Measurements from ENCODE around the gene TMEM132C. TPM values are rescaled to one million over a fixed set of nuclear protein-coding genes. Genes with fewer than 3 reads are reported as not detected.

Gene TMEM132C
- total RNA-seq, 1 donor from 2014 or later, result 11.7 TPM

DNA sequence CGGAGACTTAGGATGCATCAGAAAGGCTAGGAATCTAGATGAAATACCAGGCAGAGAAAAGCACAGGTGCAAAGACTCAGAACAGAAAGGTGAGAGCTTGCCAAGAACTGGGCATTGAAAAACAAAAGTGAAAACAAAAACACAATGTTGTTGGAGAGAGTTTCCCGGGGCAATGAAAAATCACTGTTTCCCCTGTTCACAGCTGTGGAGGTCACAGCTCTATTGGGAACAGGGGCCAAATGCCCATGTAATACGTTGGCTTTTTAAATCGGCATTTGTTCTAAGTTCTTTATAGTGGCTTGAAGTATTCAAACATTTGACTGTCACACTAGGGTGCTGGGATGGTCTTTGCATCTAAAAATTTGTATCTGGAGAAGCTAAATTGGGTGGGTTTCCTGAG lies 448.5 kb downstream of the TMEM132C start:
- no peak for DNase-seq

DNA sequence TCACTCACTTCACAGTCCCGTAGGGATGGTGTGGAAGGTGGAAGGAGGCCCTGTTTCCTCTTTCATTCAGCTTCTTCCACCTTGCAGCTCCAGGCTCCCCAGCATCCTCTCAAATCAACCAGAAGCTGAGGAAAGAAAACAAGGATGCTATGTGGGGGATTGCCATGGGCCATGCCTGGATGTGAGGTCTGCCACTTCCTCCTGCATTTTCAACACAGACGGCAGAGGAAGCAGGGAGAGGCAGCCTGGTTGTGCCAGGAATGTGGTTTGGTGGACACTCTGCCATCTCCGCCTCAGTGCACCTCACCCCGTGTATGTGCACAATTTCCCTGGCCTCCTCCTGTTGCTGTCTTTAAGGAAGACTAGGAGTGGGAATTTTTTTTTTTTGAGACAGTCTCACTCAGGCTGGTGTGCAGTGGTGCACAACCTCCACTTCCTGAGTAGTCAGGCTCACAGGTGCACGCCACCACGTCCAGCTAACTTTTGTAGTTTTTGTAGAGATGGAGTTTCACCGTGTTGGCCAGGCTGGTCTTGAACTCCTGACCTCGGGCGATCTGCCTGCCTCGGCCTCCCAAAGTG lies 457.6 kb downstream of the TMEM132C start:
- no peak for DNase-seq

DNA sequence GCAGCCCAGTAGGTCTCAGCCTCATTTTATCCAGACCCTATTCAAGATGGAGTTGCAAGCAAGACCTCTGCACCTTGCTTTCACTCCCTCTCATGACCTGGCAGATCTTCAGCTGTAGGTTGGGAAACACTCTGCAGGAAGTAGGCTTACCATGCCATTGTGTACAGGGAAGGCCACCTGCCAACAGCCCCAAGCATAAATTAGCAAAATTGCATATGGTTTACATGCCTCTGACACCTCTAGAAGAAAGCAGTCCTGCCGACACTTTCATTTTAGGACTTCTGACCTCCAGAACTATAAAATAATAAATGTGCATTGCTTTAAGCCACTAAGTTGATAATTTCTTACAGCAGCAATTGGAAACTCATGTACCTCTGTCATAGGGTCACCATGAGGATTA lies 459.9 kb downstream of the TMEM132C start:
- DNase-seq, result no peak

- no peak for DNase-seq
Measured at GRCh38 chr12:128727461-128727860, 460.5 kb downstream of the TMEM132C start.

- DNase-seq, result no peak
Measured at GRCh38 chr12:128727999-128728398, 461.0 kb downstream of the TMEM132C start.

DNA sequence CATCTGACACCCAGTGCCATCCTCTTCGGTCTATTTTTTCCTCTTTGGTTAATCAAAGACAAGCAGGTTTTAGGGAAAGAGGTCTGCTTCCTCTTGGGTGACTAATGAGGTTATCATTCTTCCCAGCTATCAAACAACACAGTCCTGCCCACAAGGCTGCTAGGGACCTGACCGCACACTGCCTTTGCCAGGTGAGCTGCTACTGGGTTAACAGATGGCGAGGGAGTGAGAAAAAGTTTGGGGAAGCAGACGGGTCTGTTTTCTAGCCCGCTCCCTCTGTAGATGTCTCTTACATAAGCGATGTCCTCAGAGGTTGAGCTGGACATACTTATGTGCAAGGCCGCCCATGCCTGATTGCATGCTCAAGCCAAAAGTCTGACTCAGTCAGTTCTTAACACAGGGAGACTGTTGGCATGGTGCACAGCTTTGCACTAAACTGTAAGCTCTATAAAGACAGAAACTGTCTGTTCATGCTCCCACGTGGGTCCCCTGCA lies 462.7 kb downstream of the TMEM132C start:
- DNase-seq, result no peak

DNA sequence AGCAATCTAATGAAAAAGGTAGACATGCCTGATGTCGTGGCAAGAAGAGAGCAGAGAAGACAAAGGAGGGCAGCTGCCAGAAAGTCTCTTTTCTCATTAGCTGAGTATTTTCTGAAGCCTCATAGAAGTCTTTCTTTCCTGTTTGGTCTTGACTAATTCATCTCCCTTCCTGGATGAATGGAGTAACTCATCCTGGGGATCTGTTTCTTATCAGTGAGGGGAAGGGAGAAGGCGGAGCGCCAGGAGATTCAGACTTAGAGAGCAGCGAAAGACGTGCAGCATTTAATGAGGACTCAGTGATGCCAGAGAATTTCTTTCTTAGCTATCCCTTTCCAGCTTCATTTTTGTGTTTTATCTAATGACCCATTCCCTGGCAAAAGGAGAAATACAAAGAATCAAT lies 467.4 kb downstream of the TMEM132C start:
- DNase-seq, result peak; percentile 43

- DNase-seq, result no peak
Measured at GRCh38 chr12:128737292-128737966, 470.5 kb downstream of the TMEM132C start.

DNA sequence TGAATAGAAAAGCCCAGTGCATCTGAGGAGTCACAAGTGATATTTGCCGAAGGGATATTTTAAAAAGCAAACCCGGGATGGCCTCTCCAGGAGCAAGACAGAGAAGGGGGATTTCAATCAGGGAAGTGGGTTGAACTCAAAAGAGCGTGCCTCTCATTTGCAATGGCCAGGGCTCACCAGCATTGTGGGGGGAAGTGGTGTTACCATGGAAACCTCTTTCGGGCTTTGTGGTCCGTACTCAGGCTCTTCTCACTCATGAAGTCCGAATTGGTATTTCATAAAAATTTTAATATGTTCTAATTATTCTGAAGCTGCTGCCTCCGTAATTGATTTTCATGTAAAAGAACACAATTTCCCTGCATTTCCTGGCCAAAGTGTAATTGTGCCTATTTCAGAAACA lies 476.9 kb downstream of the TMEM132C start:
- DNase-seq, result no peak

DNA sequence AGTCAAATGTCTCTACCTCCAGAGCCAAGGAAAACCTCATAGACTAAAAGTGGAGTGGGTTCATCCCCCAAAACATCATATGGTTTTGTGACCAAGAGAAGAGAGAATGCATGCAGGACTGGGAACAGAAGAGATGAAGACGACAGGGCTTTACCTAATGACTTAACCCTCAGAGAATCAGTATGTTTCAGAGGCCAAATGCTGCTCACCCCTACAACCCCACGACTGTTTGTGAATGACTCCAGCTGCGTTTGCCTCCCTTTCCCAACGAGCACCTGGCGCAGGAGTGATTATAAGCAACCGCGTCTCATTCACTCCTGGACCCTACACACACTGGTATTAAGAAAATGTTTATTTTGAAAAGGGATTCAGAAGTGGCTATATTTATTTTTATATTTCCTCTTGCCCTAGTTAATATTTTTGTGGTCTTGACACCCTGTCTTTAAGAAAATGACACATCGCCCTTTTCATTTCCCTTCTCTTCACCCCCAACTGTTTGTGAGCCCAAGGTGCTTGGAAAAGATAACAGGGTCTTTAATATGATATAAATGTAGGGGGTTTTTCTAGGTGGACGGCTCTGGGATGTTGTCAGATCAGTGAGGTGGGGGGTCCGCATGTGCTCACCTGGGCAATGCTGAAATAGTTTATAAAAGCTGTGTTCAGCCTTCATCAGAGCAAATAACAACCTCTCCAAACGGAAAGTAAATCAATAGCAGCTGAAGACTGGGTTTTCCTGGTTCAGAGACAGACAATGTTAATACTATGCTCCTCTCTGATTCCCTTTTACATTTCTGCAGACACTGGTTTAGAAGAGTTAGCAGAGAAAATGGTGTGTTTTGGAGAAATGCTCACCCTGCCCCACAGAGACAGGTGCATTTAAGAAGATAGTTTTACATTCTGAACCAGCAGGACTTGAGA lies 479.1 kb downstream of the TMEM132C start:
- no peak for DNase-seq

DNA sequence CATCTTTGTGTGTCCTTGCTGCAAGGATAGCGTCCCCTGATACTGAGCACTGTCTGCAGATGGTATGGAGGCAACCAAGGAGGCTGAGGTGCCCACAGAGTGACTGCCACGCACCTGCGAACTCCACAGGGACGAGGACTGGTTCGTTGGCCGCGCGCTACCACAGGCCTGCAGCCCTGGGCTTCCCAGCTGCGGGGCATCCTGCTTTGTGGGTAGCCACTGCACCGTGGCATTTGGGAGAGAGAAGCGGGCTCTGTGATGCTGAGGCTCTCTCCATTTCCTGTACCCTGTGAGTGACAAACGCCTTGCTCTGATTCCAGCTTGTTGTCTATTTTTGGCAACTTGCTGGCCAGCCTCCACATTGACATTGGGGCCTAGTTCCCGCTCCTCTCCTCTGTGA lies 480.5 kb downstream of the TMEM132C start:
- no peak for DNase-seq

DNA sequence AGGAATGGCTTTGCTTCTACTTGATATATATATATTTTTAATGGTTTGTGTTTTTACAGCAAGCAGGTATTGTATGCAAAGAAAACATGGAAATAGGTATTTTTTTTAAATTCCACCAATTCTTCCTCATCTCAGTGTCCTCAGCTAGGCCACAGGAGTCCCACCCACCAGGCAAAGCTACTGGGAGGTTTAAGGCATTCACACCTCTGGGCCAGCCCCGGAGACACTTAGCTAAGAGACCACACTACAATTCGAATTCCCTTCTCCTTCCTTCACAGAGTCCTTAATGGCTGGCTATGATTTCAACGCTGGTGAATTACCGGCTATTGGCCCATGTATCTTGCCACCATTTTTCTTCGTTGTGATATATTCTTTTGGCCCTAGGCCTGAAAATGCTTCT lies 485.4 kb downstream of the TMEM132C start:
- DNase-seq, result no peak

GRCh38 chr12:128753438-128753837 lies 486.5 kb downstream of the TMEM132C start:
- DNase-seq, result no peak

DNA sequence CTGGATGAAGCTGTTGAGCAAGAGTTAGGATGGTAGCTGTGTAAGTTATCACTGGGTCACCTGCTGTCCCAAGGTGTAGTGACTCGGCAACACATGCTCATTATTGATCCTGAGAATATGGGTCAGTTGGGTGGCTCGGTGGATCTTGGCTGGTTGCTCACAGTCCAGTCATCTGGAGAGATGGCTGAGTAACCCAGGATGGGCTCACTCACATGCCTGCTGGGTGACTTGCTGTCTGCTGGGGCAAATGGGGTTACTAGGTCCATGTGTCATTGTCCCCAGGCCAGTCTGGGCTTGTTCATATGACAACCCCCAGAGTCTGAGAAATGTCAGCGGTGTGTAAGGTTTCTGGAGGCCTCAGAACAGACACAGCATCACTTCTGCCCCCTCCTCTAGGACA lies 487.3 kb downstream of the TMEM132C start:
- DNase-seq, result no peak

DNA sequence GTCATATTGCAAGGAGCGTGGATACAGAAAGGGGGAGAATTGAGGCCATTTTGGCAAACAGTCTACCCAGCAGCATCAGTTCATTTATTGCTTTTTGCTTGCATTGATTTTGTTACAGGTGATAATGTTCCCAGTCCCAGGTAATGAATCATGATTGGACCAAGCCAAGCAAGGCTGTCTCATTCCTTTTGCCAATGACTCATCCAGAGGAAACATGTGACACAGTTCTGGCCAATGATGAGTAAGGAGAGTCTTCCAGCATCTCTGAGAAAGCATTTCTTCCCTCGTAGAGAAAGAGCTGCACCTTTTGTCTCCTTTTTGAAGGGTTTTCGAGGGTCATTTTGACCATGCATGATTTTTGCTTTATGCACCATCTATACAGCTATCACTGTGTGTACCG lies 488.6 kb downstream of the TMEM132C start:
- DNase-seq, result no peak

Small RNAs within 50 kb of the gene (small RNA-seq; reads per million reads assigned to genes)
- gene MIR3612 (ENCODE audit: low replicate concordance) (not detected), gene MIR4419B (ENCODE audit: low replicate concordance) (not detected)
